Thyroid gland (tissue), 4 donors: ENCODE data around the gene MICAL3. TPM values are rescaled to one million over a fixed set of nuclear protein-coding genes. Genes with fewer than 3 reads are reported as not detected.

Experiments used
- DNase-seq, 2 donors: peaks; one replicate each; pipeline ENCODE4 v3.0.0-alpha.2; 2019
- H3K27ac ChIP-seq, 3 donors: fragments of 200-600 bp; sonication (generic); 1 replicate in 2 of 3; 2 replicates in 1 of 3; pipeline ENCODE4 v1.5.1; 2016 to 2019; ENCODE audit warnings: mild to moderate bottlenecking in 1 of 3, moderate library complexity in 1 of 3
- H3K27me3 ChIP-seq: fragments of 200-600 bp; sonication (generic); one replicate; pipeline ENCODE4 v1.5.1; 2019
- H3K36me3 ChIP-seq, 2 donors: fragments of 200-600 bp; sonication (generic); one replicate each; pipeline ENCODE4 v1.5.1; 2016 to 2019
- H3K4me1 ChIP-seq, 2 donors: fragments of 200-600 bp; sonication (generic); one replicate each; pipeline ENCODE4 v1.5.1; 2017 to 2019
- H3K4me3 ChIP-seq, 3 donors: fragments of 200-600 bp; sonication (generic); replicated peaks in 1 of 3; 1 replicate in 2 of 3; 2 replicates in 1 of 3; pipeline ENCODE4 v1.5.1; 2016; ENCODE audit warnings: mild to moderate bottlenecking in 1 of 3
- H3K9me3 ChIP-seq: fragments of 200-600 bp; sonication (generic); one replicate; pipeline ENCODE4 v1.5.1; 2017
- CTCF ChIP-seq, 6 experiments: fragments of 200-600 bp in 3 of 6; fragments of 450-650 bp in 3 of 6; sonication (generic) in 3 of 6; IDR thresholded peaks; one replicate each; pipeline ENCODE4 v1.5.1; 2016 to 2019; ENCODE audit warnings: antibody characterized with exemption in 6 of 6, mild to moderate bottlenecking in 2 of 6, inconsistent platforms in 1 of 6, moderate library complexity in 1 of 6
- POLR2A ChIP-seq, 2 donors: fragments of 450-650 bp; IDR thresholded peaks; one replicate each; pipeline ENCODE4 v1.6.1; 2017; ENCODE audit warnings: antibody characterized with exemption in 2 of 2, mild to moderate bottlenecking in 2 of 2, moderate library complexity in 1 of 2
- WGBS, 2 donors: methylation state at CpG; one replicate each; pipeline ENCODE4 v1.1.5; 2017; 5-methylcytosine and 5-hydroxymethylcytosine counted together
- intact Hi-C: fragments of 100-400 bp; cut with DNase I; formaldehyde crosslinking; loops from one replicate; pipeline ENCODE4 v1.15.1; 2023
- total RNA-seq, 4 donors: library from RNA; depleted of rRNA; stranded (reverse); fragments of >200 nt; gene quantifications; one replicate each; pipeline ENCODE4 v1.2.3, GENCODE V29; 2016

The MICAL3 gene
- total RNA-seq, 4 donors from 2014 or later: 31.8 to 53.8 (median 43.6) TPM

- peak in 1 of 2 donors; percentile 25 for TF ChIP-seq POLR2A (IDR thresholded peaks at IDR 0.05)
- no peak for TF ChIP-seq CTCF (IDR thresholded peaks at IDR 0.05)
- Histone ChIP-seq H3K27me3 (no peaks in the 10 kb centered on the region), H3K4me3 (no peak overlapping the region), H3K36me3 (no peaks in the 10 kb centered on the region), H3K27ac (peak overlapping the region; percentile 76 to 92 (median 85)), H3K4me1 (peaks cover 62 to 82% of the 10 kb centered on the region in 2 donors), H3K9me3 (no peaks in the 10 kb centered on the region)
- intact Hi-C loops: no loop called here
- WGBS, 2 donors: 50 to 56% methylated on average over 2 of the region's 2 CpGs
- DNase-seq: no peak
Observed at GRCh38 chr22:17966403-17966717, 58.0 kb downstream of the MICAL3 start.

- Histone ChIP-seq H3K36me3 (no peaks in the 10 kb centered on the region), H3K27ac (peak overlapping the region; percentile 76 to 92 (median 85)), H3K4me3 (no peak overlapping the region), H3K27me3 (no peaks in the 10 kb centered on the region), H3K9me3 (no peaks in the 10 kb centered on the region), H3K4me1 (peaks cover 65 to 82% of the 10 kb centered on the region in 2 donors)
- intact Hi-C loops: no loop called here
- DNase-seq: peak in 1 of 2 donors; percentile 37
- no peak for TF ChIP-seq CTCF (IDR thresholded peaks at IDR 0.05)
- TF ChIP-seq POLR2A (IDR thresholded peaks at IDR 0.05): no peak
- 62 to 73% methylated on average over 12 of the region's 12 CpGs for WGBS, 2 donors
Observed at GRCh38 chr22:17965538-17966402, 58.6 kb downstream of the MICAL3 start.

GRCh38 chr22:17964643-17965042 lies 59.7 kb downstream of the MICAL3 start:
- Histone ChIP-seq H3K4me1 (peaks cover 64 to 85% of the 10 kb centered on the region in 2 donors), H3K27me3 (no peaks in the 10 kb centered on the region), H3K9me3 (no peaks in the 10 kb centered on the region), H3K27ac (peak overlapping the region; percentile 76 to 92 (median 85)), H3K36me3 (no peaks in the 10 kb centered on the region), H3K4me3 (no peak overlapping the region)
- WGBS, 2 donors: 18 to 40% methylated on average over 10 of the region's 10 CpGs
- DNase-seq: peak; percentile 73 to 77
- TF ChIP-seq POLR2A (IDR thresholded peaks at IDR 0.05) (peak in 1 of 2 donors; percentile 48), CTCF (IDR thresholded peaks at IDR 0.05) (no peak)
- intact Hi-C loops: no loop called here

- H3K4me3 ChIP-seq: no peak overlapping the region
- intact Hi-C loops: no loop called here
- WGBS, 2 donors: 47 to 56% methylated on average over 5 to 6 of the region's 6 CpGs
- TF ChIP-seq POLR2A (IDR thresholded peaks at IDR 0.05) (no peak), CTCF (IDR thresholded peaks at IDR 0.05) (no peak)
- H3K27ac ChIP-seq: peak overlapping the region; percentile 73 to 92 (median 85)
- no peaks in the 10 kb centered on the region for H3K36me3 ChIP-seq
- peaks cover 64 to 85% of the 10 kb centered on the region in 2 donors for H3K4me1 ChIP-seq
- no peaks in the 10 kb centered on the region for H3K27me3 ChIP-seq
- DNase-seq: peak in 1 of 2 donors; percentile 27
- no peaks in the 10 kb centered on the region for H3K9me3 ChIP-seq
Observed at GRCh38 chr22:17964156-17964555, 60.2 kb downstream of the MICAL3 start.

- peak in 1 of 2 donors; percentile 57 for DNase-seq
- no peaks in the 10 kb centered on the region for H3K36me3 ChIP-seq
- TF ChIP-seq POLR2A (IDR thresholded peaks at IDR 0.05) (no peak), CTCF (IDR thresholded peaks at IDR 0.05) (no peak)
- H3K4me3 ChIP-seq: no peak overlapping the region
- H3K4me1 ChIP-seq: peaks cover 62 to 83% of the 10 kb centered on the region in 2 donors
- intact Hi-C loops: no loop called here
- H3K27me3 ChIP-seq: no peaks in the 10 kb centered on the region
- peak overlapping the region; percentile 73 to 92 (median 85) for H3K27ac ChIP-seq
- no peaks in the 10 kb centered on the region for H3K9me3 ChIP-seq
- WGBS, 2 donors: 68 to 73% methylated on average over 8 of the region's 8 CpGs
Observed at GRCh38 chr22:17963015-17963414, 61.3 kb downstream of the MICAL3 start.
